ENCODE measurements around the gene BRD7. TPM values are rescaled to one million over a fixed set of nuclear protein-coding genes. Genes with fewer than 3 reads are reported as not detected.
A peak's percentile ranks its signal among the peaks of the same experiment; 100 is the strongest.

Gene BRD7
- total RNA-seq, 2 experiments from 2014 or later: 96.7 to 101 TPM

- peak overlapping the region; percentile 79 for H3K27ac Mint-ChIP-seq
Observed at GRCh38 chr16:50313596-50314478, 55.0 kb downstream of the BRD7 start.

GRCh38 chr16:50311891-50312501 is 56.8 kb downstream of the BRD7 start:
- H3K9me3 Mint-ChIP-seq: no peaks in the 10 kb centered on the region
- no peak overlapping the region for H3K4me3 Mint-ChIP-seq
- CTCF ChIA-PET: no interaction called here
- H3K27me3 Mint-ChIP-seq (ENCODE audit: low read depth): no peaks in the 10 kb centered on the region
- peaks cover 28% of the 10 kb centered on the region for H3K36me3 Mint-ChIP-seq (ENCODE audit: low read depth)
- H3K27ac Mint-ChIP-seq: peak overlapping the region; percentile 68
- H3K4me1 Mint-ChIP-seq (ENCODE audit: low read depth): peaks cover 13% of the 10 kb centered on the region
- DNase-seq: no peak
- intact Hi-C loops (cut with micrococcal nuclease): no loop called here

More at GRCh38 chr16:50313596-50314478, 55.0 kb downstream of the BRD7 start:
- CTCF ChIA-PET: interaction anchor here (0.8 to 2.6 kb wide), 5 partner anchors 13 to 492 kb away, joined by 3 to 9 read pairs (median 6); no protein-coding TSS in a partner anchor
- Mint-ChIP-seq H3K9me3 (no peaks in the 10 kb centered on the region), H3K27me3 (ENCODE audit: low read depth) (no peaks in the 10 kb centered on the region), H3K4me1 (ENCODE audit: low read depth) (peaks cover 16% of the 10 kb centered on the region), H3K4me3 (no peak overlapping the region), H3K36me3 (ENCODE audit: low read depth) (peaks cover 34% of the 10 kb centered on the region)
- DNase-seq: peak; percentile 67
- intact Hi-C loops (cut with micrococcal nuclease): no loop called here

GRCh38 chr16:50311134-50311528 is 57.7 kb downstream of the BRD7 start:
- Mint-ChIP-seq H3K36me3 (ENCODE audit: low read depth) (peaks cover 26% of the 10 kb centered on the region), H3K27ac (peak overlapping the region; percentile 8)
- intact Hi-C loops (cut with micrococcal nuclease): no loop called here

GRCh38 chr16:50310308-50311133 is 58.3 kb downstream of the BRD7 start:
- CTCF ChIA-PET: no interaction called here
- Mint-ChIP-seq H3K27ac (no peak overlapping the region), H3K4me3 (no peak overlapping the region), H3K27me3 (ENCODE audit: low read depth) (no peaks in the 10 kb centered on the region), H3K36me3 (ENCODE audit: low read depth) (peaks cover 25% of the 10 kb centered on the region), H3K4me1 (ENCODE audit: low read depth) (peaks cover 13% of the 10 kb centered on the region), H3K9me3 (no peaks in the 10 kb centered on the region)
- intact Hi-C loops (cut with micrococcal nuclease): no loop called here
- DNase-seq: no peak

More at GRCh38 chr16:50311134-50311528, 57.7 kb downstream of the BRD7 start:
- Mint-ChIP-seq H3K4me1 (ENCODE audit: low read depth) (peaks cover 13% of the 10 kb centered on the region), H3K4me3 (no peak overlapping the region), H3K9me3 (no peaks in the 10 kb centered on the region), H3K27me3 (ENCODE audit: low read depth) (no peaks in the 10 kb centered on the region)
- CTCF ChIA-PET: no interaction called here
- DNase-seq: no peak

GRCh38 chr16:50309527-50310307 is 59.1 kb downstream of the BRD7 start:
- Mint-ChIP-seq H3K27ac (peak overlapping the region; percentile 47), H3K9me3 (no peaks in the 10 kb centered on the region), H3K4me1 (ENCODE audit: low read depth) (peaks cover 13% of the 10 kb centered on the region), H3K36me3 (ENCODE audit: low read depth) (peaks cover 20% of the 10 kb centered on the region), H3K27me3 (ENCODE audit: low read depth) (no peaks in the 10 kb centered on the region), H3K4me3 (no peak overlapping the region)
- CTCF ChIA-PET: no interaction called here
- intact Hi-C loops (cut with micrococcal nuclease): no loop called here
- DNase-seq: no peak

GRCh38 chr16:50309156-50309526 is 59.6 kb downstream of the BRD7 start:
- CTCF ChIA-PET: interaction anchor here (0.7 kb wide), 1 partner anchor 43 kb away, joined by 3 read pairs; no protein-coding TSS in a partner anchor
- no peaks in the 10 kb centered on the region for H3K9me3 Mint-ChIP-seq
- peaks cover 17% of the 10 kb centered on the region for H3K36me3 Mint-ChIP-seq (ENCODE audit: low read depth)
- no peak overlapping the region for H3K27ac Mint-ChIP-seq
- intact Hi-C loops (cut with micrococcal nuclease): no loop called here
- no peak overlapping the region for H3K4me3 Mint-ChIP-seq
- no peaks in the 10 kb centered on the region for H3K27me3 Mint-ChIP-seq (ENCODE audit: low read depth)
- peaks cover 12% of the 10 kb centered on the region for H3K4me1 Mint-ChIP-seq (ENCODE audit: low read depth)
- DNase-seq: no peak

- CTCF ChIA-PET: interaction anchor here (0.6 to 0.7 kb wide), 2 partner anchors 43 to 63 kb away, joined by 3 to 4 read pairs; no protein-coding TSS in a partner anchor
- intact Hi-C loops (cut with micrococcal nuclease): no loop called here
- H3K9me3 Mint-ChIP-seq: no peaks in the 10 kb centered on the region
- H3K36me3 Mint-ChIP-seq (ENCODE audit: low read depth): peaks cover 13% of the 10 kb centered on the region
- H3K4me1 Mint-ChIP-seq (ENCODE audit: low read depth): peaks cover 7% of the 10 kb centered on the region
- no peak overlapping the region for H3K4me3 Mint-ChIP-seq
- H3K27me3 Mint-ChIP-seq (ENCODE audit: low read depth): no peaks in the 10 kb centered on the region
- no peak for DNase-seq
- no peak overlapping the region for H3K27ac Mint-ChIP-seq
Observed at GRCh38 chr16:50308237-50308965, 60.4 kb downstream of the BRD7 start.

GRCh38 chr16:50306287-50306686 is 62.5 kb downstream of the BRD7 start:
- Mint-ChIP-seq H3K27ac (no peak overlapping the region), H3K36me3 (ENCODE audit: low read depth) (peaks cover 2% of the 10 kb centered on the region), H3K4me3 (no peak overlapping the region), H3K27me3 (ENCODE audit: low read depth) (no peaks in the 10 kb centered on the region), H3K9me3 (no peaks in the 10 kb centered on the region), H3K4me1 (ENCODE audit: low read depth) (no peaks in the 10 kb centered on the region)
- intact Hi-C loops (cut with micrococcal nuclease): no loop called here
- DNase-seq: peak; percentile 2
- CTCF ChIA-PET: interaction anchor here (0.6 kb wide), 1 partner anchor 430 kb away, joined by 3 read pairs; no protein-coding TSS in a partner anchor

- H3K4me1 Mint-ChIP-seq (ENCODE audit: low read depth): no peaks in the 10 kb centered on the region
- H3K27ac Mint-ChIP-seq: no peak overlapping the region
- H3K9me3 Mint-ChIP-seq: no peaks in the 10 kb centered on the region
- H3K36me3 Mint-ChIP-seq (ENCODE audit: low read depth): peaks cover 4% of the 10 kb centered on the region
- CTCF ChIA-PET: interaction anchor here (0.6 kb wide), 1 partner anchor 429 kb away, joined by 3 read pairs; no protein-coding TSS in a partner anchor
- no peaks in the 10 kb centered on the region for H3K27me3 Mint-ChIP-seq (ENCODE audit: low read depth)
- no peak overlapping the region for H3K4me3 Mint-ChIP-seq
- DNase-seq: peak; percentile 1
- intact Hi-C loops (cut with micrococcal nuclease): no loop called here
Observed at GRCh38 chr16:50305441-50306061, 63.2 kb downstream of the BRD7 start.

- intact Hi-C loops (cut with micrococcal nuclease): no loop called here
- peak; percentile 4 for DNase-seq
- CTCF ChIA-PET: no interaction called here
- no peaks in the 10 kb centered on the region for H3K4me1 Mint-ChIP-seq (ENCODE audit: low read depth)
- H3K36me3 Mint-ChIP-seq (ENCODE audit: low read depth): peaks cover 5% of the 10 kb centered on the region
- H3K4me3 Mint-ChIP-seq: no peak overlapping the region
- no peak overlapping the region for H3K27ac Mint-ChIP-seq
- H3K9me3 Mint-ChIP-seq: no peaks in the 10 kb centered on the region
- H3K27me3 Mint-ChIP-seq (ENCODE audit: low read depth): no peaks in the 10 kb centered on the region
Observed at GRCh38 chr16:50304467-50305440, 64.0 kb downstream of the BRD7 start.
